GM23338 (cell line): ENCODE results near the gene ZBTB5. TPM values are rescaled to one million over a fixed set of nuclear protein-coding genes. Genes with fewer than 3 reads are reported as not detected.

Source experiments
- ATAC-seq: fragments of 200-7000 bp; cut with Tn5 transposase; 3 replicates; pipeline ENCODE4 v1.9.1; 2020
- DNase-seq: peaks from one replicate; pipeline ENCODE4 v3.0.0-alpha.2; 2015; ENCODE audit warnings: low spot score
- H2AFZ ChIP-seq: fragments of 200-600 bp; sonication (generic); 2 replicates; pipeline ENCODE4 v1.8.0; 2016; ENCODE audit warnings: antibody characterized with exemption, mild to moderate bottlenecking, moderate library complexity
- H3F3A ChIP-seq: fragments of 200-600 bp; sonication (generic); replicated peaks from 2 replicates; pipeline ENCODE4 v1.8.0; 2017; ENCODE audit warnings: antibody characterized with exemption, mixed run types, low read depth
- H3K27ac ChIP-seq: fragments of 200-600 bp; sonication (generic); 2 replicates; pipeline ENCODE4 v1.6.1; 2016; ENCODE audit warnings: low read depth
- H3K27me3 ChIP-seq: fragments of 200-600 bp; sonication (generic); 2 replicates; pipeline ENCODE4 v1.8.0; 2016; ENCODE audit warnings: mild to moderate bottlenecking, mixed run types, moderate library complexity; ENCODE audit not compliant: insufficient read depth
- H3K36me3 ChIP-seq: fragments of 200-600 bp; sonication (generic); 2 replicates; pipeline ENCODE4 v1.8.0; 2016; ENCODE audit warnings: mild to moderate bottlenecking; ENCODE audit not compliant: insufficient read depth
- H3K4me1 ChIP-seq: fragments of 200-600 bp; sonication (generic); 2 replicates; pipeline ENCODE4 v1.8.0; 2016; ENCODE audit warnings: mild to moderate bottlenecking, moderate library complexity; ENCODE audit not compliant: insufficient read depth
- H3K4me2 ChIP-seq: fragments of 200-600 bp; sonication (generic); 2 replicates; pipeline ENCODE4 v1.7.1; 2017; ENCODE audit warnings: mixed run types
- H3K4me3 ChIP-seq: fragments of 200-600 bp; sonication (generic); 2 replicates; pipeline ENCODE4 v1.6.1; 2016; ENCODE audit warnings: mixed run types
- H3K79me2 ChIP-seq: fragments of 200-600 bp; sonication (generic); replicated peaks from 2 replicates; pipeline ENCODE4 v1.8.0; 2017; ENCODE audit warnings: mild to moderate bottlenecking; ENCODE audit not compliant: insufficient read depth
- H3K9me2 ChIP-seq: fragments of 200-600 bp; sonication (generic); 2 replicates; pipeline ENCODE4 v1.8.0; 2017; ENCODE audit not compliant: insufficient read depth
- H4K20me1 ChIP-seq: fragments of 200-600 bp; sonication (generic); replicated peaks from 2 replicates; pipeline ENCODE4 v1.8.0; 2017; ENCODE audit warnings: mild to moderate bottlenecking; ENCODE audit not compliant: insufficient read depth
- H3K27ac Mint-ChIP-seq: 2 replicates; pipeline ENCODE4 v1.8.0; 2020; ENCODE audit warnings: inconsistent platforms, mild to moderate bottlenecking, moderate library complexity, mixed read lengths
- H3K27me3 Mint-ChIP-seq: 3 replicates; pipeline ENCODE4 v1.8.0; 2022; ENCODE audit warnings: low read depth, mild to moderate bottlenecking, moderate library complexity, mixed read lengths, inconsistent platforms; ENCODE audit not compliant: insufficient read depth, poor library complexity
- H3K36me3 Mint-ChIP-seq: 3 replicates; pipeline ENCODE4 v1.8.0; 2021; ENCODE audit warnings: low read depth, mild to moderate bottlenecking, inconsistent platforms, moderate library complexity, mixed read lengths
- H3K4me1 Mint-ChIP-seq: 3 replicates; pipeline ENCODE4 v1.8.0; 2020; ENCODE audit warnings: mild to moderate bottlenecking, inconsistent platforms, mixed read lengths
- H3K4me3 Mint-ChIP-seq: 3 replicates; pipeline ENCODE4 v1.8.0; 2021; ENCODE audit warnings: moderate library complexity, mild to moderate bottlenecking, inconsistent platforms, mixed read lengths
- H3K9me3 Mint-ChIP-seq: 3 replicates; pipeline ENCODE4 v1.8.0; 2020; ENCODE audit warnings: moderate library complexity, mild to moderate bottlenecking, inconsistent platforms, mixed read lengths
- ZNF114 ChIP-seq: fragments of 250-450 bp; sonication (Bioruptor Pico); IDR thresholded peaks from 2 replicates; pipeline ENCODE4 v1.5.0; 2020; ENCODE audit warnings: mild to moderate bottlenecking, moderate library complexity
- polyA plus RNA-seq: library from polyadenylated mRNA; unstranded; fragments of >200 nt; fragmentation: Nextera tagmentation; extraction: Ambion mirVana; gene quantifications from 2 replicates; pipeline ENCODE4 v1.2.1, GENCODE V29; 2016
- total RNA-seq: library from RNA; depleted of rRNA; stranded (reverse); fragments of >200 nt; shearing (Covaris generic); gene quantifications from 2 replicates; pipeline ENCODE4 v1.2.3, GENCODE V29; 2014
- TF ChIP-seq, protein P1 (sequence below): IDR thresholded peaks from 2 replicates; pipeline ENCODE4 v1.6.1; 2016; ENCODE audit warnings: antibody characterized with exemption
- TF ChIP-seq, protein P2 (sequence below): fragments of 250-450 bp; sonication (Bioruptor Pico); IDR thresholded peaks from 2 replicates; pipeline ENCODE4 v1.5.0; 2020; ENCODE audit warnings: mild to moderate bottlenecking, moderate library complexity

Gene ZBTB5
- total and polyA plus RNA-seq, 2 experiments from 2014 or later: 2.8 to 19.5 TPM

DNA sequence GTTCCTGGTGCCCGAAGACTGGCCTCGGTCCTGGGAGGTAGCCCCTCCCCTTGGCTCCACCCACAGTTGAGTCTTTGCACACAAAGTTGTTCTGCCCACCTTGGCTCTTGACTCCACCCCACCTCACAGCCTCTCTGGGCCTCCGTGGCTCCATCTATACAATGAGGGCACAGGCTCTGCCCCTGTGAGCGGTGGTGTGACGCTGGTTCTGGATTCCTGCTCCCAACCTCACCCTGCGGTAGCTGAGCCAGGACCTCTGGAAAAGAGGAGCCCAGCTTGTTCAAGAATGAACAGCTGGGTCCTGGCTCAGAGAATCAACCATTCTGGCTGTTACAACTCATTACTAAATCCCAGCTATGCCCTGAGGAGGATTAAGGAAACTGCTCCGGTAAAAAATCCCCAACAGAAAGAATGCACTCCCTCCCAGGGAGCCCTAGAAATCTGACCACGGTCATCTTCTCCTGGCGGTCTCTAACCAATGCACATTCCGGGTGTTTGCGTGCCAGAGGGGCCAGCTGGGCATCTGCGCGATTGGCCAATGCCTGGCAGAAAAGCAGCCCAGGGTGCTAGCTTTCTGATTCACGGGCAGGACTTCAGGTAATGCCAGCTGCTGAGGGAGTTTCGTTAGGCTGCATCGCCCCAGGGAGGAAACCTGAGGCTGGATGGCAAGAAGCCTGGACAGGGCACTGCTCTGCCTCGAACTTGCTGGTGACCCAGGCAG, 52.7 kb downstream of the ZBTB5 start:
- Mint-ChIP-seq H3K4me1 (peaks cover 36% of the 10 kb centered on the region), H3K9me3 (no peaks in the 10 kb centered on the region), H3K27ac (no peak overlapping the region), H3K36me3 (no peaks in the 10 kb centered on the region; the same call in 2 of the 3 replicates), H3K4me3 (no peak overlapping the region), H3K27me3 (peaks cover 13% of the 10 kb centered on the region)
- Histone ChIP-seq H3K79me2 (no peaks in the 10 kb centered on the region), H3K27ac (no peak overlapping the region), H3K4me2 (no peak overlapping the region), H3K36me3 (no peaks in the 10 kb centered on the region), H2AFZ (peak overlapping the region; percentile 18; the same call in 1 of the 2 replicates), H3K9me2 (0 out of 2 replicates have a peak, but pooled peaks cover 3% of the 10 kb centered on the region), H3K4me3 (no peak overlapping the region), H3F3A (peaks cover 4% of the 10 kb centered on the region; the same call in 1 of the 2 replicates), H4K20me1 (no peaks in the 10 kb centered on the region), H3K4me1 (peaks cover 20% of the 10 kb centered on the region), H3K27me3 (no peaks in the 10 kb centered on the region)
- TF ChIP-seq, protein P1, sequence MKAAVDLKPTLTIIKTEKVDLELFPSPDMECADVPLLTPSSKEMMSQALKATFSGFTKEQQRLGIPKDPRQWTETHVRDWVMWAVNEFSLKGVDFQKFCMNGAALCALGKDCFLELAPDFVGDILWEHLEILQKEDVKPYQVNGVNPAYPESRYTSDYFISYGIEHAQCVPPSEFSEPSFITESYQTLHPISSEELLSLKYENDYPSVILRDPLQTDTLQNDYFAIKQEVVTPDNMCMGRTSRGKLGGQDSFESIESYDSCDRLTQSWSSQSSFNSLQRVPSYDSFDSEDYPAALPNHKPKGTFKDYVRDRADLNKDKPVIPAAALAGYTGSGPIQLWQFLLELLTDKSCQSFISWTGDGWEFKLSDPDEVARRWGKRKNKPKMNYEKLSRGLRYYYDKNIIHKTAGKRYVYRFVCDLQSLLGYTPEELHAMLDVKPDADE: no peak
- TF ChIP-seq, protein P2, sequence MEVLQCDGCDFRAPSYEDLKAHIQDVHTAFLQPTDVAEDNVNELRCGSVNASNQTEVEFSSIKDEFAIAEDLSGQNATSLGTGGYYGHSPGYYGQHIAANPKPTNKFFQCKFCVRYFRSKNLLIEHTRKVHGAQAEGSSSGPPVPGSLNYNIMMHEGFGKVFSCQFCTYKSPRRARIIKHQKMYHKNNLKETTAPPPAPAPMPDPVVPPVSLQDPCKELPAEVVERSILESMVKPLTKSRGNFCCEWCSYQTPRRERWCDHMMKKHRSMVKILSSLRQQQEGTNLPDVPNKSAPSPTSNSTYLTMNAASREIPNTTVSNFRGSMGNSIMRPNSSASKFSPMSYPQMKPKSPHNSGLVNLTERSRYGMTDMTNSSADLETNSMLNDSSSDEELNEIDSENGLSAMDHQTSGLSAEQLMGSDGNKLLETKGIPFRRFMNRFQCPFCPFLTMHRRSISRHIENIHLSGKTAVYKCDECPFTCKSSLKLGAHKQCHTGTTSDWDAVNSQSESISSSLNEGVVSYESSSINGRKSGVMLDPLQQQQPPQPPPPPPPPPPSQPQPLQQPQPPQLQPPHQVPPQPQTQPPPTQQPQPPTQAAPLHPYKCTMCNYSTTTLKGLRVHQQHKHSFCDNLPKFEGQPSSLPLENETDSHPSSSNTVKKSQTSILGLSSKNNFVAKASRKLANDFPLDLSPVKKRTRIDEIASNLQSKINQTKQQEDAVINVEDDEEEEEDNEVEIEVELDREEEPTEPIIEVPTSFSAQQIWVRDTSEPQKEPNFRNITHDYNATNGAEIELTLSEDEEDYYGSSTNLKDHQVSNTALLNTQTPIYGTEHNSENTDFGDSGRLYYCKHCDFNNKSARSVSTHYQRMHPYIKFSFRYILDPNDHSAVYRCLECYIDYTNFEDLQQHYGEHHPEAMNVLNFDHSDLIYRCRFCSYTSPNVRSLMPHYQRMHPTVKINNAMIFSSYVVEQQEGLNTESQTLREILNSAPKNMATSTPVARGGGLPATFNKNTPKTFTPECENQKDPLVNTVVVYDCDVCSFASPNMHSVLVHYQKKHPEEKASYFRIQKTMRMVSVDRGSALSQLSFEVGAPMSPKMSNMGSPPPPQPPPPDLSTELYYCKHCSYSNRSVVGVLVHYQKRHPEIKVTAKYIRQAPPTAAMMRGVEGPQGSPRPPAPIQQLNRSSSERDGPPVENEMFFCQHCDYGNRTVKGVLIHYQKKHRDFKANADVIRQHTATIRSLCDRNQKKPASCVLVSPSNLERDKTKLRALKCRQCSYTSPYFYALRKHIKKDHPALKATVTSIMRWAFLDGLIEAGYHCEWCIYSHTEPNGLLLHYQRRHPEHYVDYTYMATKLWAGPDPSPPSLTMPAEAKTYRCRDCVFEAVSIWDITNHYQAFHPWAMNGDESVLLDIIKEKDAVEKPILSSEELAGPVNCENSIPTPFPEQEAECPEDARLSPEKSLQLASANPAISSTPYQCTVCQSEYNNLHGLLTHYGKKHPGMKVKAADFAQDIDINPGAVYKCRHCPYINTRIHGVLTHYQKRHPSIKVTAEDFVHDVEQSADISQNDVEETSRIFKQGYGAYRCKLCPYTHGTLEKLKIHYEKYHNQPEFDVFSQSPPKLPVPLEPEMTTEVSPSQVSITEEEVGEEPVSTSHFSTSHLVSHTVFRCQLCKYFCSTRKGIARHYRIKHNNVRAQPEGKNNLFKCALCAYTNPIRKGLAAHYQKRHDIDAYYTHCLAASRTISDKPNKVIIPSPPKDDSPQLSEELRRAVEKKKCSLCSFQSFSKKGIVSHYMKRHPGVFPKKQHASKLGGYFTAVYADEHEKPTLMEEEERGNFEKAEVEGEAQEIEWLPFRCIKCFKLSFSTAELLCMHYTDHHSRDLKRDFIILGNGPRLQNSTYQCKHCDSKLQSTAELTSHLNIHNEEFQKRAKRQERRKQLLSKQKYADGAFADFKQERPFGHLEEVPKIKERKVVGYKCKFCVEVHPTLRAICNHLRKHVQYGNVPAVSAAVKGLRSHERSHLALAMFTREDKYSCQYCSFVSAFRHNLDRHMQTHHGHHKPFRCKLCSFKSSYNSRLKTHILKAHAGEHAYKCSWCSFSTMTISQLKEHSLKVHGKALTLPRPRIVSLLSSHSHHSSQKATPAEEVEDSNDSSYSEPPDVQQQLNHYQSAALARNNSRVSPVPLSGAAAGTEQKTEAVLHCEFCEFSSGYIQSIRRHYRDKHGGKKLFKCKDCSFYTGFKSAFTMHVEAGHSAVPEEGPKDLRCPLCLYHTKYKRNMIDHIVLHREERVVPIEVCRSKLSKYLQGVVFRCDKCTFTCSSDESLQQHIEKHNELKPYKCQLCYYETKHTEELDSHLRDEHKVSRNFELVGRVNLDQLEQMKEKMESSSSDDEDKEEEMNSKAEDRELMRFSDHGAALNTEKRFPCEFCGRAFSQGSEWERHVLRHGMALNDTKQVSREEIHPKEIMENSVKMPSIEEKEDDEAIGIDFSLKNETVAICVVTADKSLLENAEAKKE: no peak
- TF ChIP-seq ZNF114 (CRISPR knock-in tag): no peak
- ATAC-seq (no peak), DNase-seq (no peak)
